NCI-H2107 treated with DMSO at 0.1 percent for 48 hours (cell line): ENCODE results near the gene FASTK.
"Not testable (repeated sequence)": the region's sequence is repeated elsewhere in the genome, so short reads cannot be mapped to it uniquely, and the experiment has no call there.

Experiments used
- DNase-seq: peaks from one replicate; lab custom pipeline; 2025; ENCODE audit not compliant: unreplicated experiment; lab: John Stamatoyannopoulos, UW

The FASTK gene

GRCh38 chr7:151032936-151033863 lies 47.4 kb downstream of the FASTK start:
- no peak for DNase-seq

- no peak for DNase-seq
These were observed 49.6 kb downstream of the FASTK start for GRCh38 chr7:151031011-151031410.

GRCh38 chr7:151028948-151029501 lies 51.6 kb downstream of the FASTK start:
- DNase-seq, result no peak

- peak; percentile 98 for DNase-seq
These were observed 52.3 kb downstream of the FASTK start, which contains the start of gene ABCB8 for GRCh38 chr7:151028131-151028947. TSS of gene ABCB8 (plus strand) at chr7:151028450. CDS start at chr7:151028516, 66 bp downstream.

GRCh38 chr7:151027728-151028130 lies 52.9 kb downstream of the FASTK start:
- not testable (repeated sequence) for DNase-seq

- DNase-seq, result not testable (repeated sequence)
These were observed 53.6 kb downstream of the FASTK start for GRCh38 chr7:151026771-151027727.
